SU-DHL-6 (cell line): ENCODE data around the gene FAM110A.

Experiments used
- H2AFZ ChIP-seq: fragments of 200-600 bp; sonication (generic); 2 replicates; pipeline ENCODE4 v1.6.1; 2014; ENCODE audit warnings: low read depth, mild to moderate bottlenecking, moderate library complexity, mixed read lengths, antibody characterized with exemption, low read length; ENCODE audit not compliant: severe bottlenecking
- H3F3A ChIP-seq: fragments of 200-600 bp; shearing (Covaris generic); 2 replicates; pipeline ENCODE4 v1.6.0; 2016; ENCODE audit warnings: antibody characterized with exemption, mild to moderate bottlenecking; ENCODE audit not compliant: insufficient read depth
- H3K27ac ChIP-seq: fragments of 200-600 bp; sonication (generic); 2 replicates; pipeline ENCODE4 v1.5.1; 2016; ENCODE audit warnings: low read depth, mild to moderate bottlenecking, low read length, moderate library complexity, mixed read lengths
- H3K27me3 ChIP-seq: fragments of 200-600 bp; sonication (generic), shearing (Covaris generic); 2 replicates; pipeline ENCODE4 v1.6.0; 2014; ENCODE audit warnings: mild to moderate bottlenecking, low read length
- H3K36me3 ChIP-seq: fragments of 200-600 bp; sonication (generic); 2 replicates; pipeline ENCODE4 v1.6.1; 2014; ENCODE audit warnings: mild to moderate bottlenecking, low read length, mixed read lengths
- H3K4me2 ChIP-seq: fragments of 300-600, 200-600 bp; shearing (Covaris generic), sonication (generic); 2 replicates; pipeline ENCODE4 v1.6.0; 2014; ENCODE audit warnings: low read length, low read depth, mild to moderate bottlenecking; ENCODE audit not compliant: poor library complexity, severe bottlenecking
- H3K4me3 ChIP-seq: fragments of 200-600 bp; sonication (generic); 2 replicates; pipeline ENCODE4 v1.5.1; 2014; ENCODE audit warnings: antibody characterized with exemption, low read length, mild to moderate bottlenecking, mixed read lengths; ENCODE audit not compliant: insufficient read depth, poor library complexity, severe bottlenecking
- H3K79me2 ChIP-seq: fragments of 200-600 bp; sonication (generic); 2 replicates; pipeline ENCODE4 v1.6.1; 2014; ENCODE audit warnings: mild to moderate bottlenecking, low read length, moderate library complexity; ENCODE audit not compliant: insufficient read depth
- H3K9ac ChIP-seq: fragments of 200-600 bp; sonication (generic); 2 replicates; pipeline ENCODE4 v1.7.0; 2014; ENCODE audit warnings: mild to moderate bottlenecking, low read length
- H3K9me2 ChIP-seq: fragments of 200-600 bp; sonication (generic); replicated peaks from 2 replicates; pipeline ENCODE4 v1.6.1; 2014; ENCODE audit warnings: low read length; ENCODE audit not compliant: insufficient read depth
- H3K9me3 ChIP-seq: fragments of 200-600 bp; sonication (generic); 2 replicates; pipeline ENCODE4 v1.6.1; 2014; ENCODE audit warnings: low read length, mixed read lengths; ENCODE audit not compliant: insufficient read depth
- H4K20me1 ChIP-seq: fragments of 200-600 bp; sonication (generic); 2 replicates; pipeline ENCODE4 v1.6.1; 2014; ENCODE audit warnings: low read depth, mild to moderate bottlenecking, antibody characterized with exemption, low read length, moderate library complexity, mixed read lengths
- EZH2phosphoT487 ChIP-seq: fragments of 200-600 bp; sonication (generic), shearing (Covaris generic); conservative IDR thresholded peaks from 2 replicates; pipeline ENCODE4 v1.6.1; 2018; ENCODE audit warnings: mild to moderate bottlenecking, antibody characterized with exemption, low read length, moderate library complexity, mixed read lengths
- TF ChIP-seq, protein P1 (sequence below): fragments of 200-600 bp; sonication (generic); IDR thresholded peaks from one replicate; pipeline ENCODE4 v1.5.1; 2017; ENCODE audit warnings: antibody characterized with exemption, mild to moderate bottlenecking, low read length, moderate library complexity; ENCODE audit not compliant: insufficient read depth, poor library complexity, severe bottlenecking

FAM110A gene

DNA sequence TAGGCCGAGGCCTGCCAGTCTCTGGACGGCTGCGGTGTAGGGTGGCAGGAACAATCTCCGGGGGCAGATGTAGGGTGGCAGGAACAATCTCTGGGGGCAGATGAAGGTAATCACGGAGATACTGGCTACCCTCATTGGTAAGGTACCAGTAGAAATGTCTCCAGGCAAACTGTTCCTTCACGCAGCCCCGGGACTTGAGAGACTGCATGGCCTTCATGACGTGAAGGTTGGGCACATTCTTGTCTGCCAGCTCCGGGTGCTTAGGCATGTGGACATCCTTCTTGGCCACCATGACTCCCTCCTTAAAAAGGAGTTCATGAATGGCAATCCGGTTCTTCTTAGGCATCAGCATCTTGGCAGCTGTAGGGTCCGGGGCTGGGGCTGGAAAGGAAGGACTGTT is 6.1 kb downstream of the FAM110A start:
- no peak overlapping the region for H3K4me3 ChIP-seq
- no peaks in the 10 kb centered on the region for H3K36me3 ChIP-seq
- H3K9me3 ChIP-seq = no peaks in the 10 kb centered on the region
- no peak overlapping the region for H3K9ac ChIP-seq
- H3K27ac ChIP-seq = no peak overlapping the region
- H4K20me1 ChIP-seq = no peaks in the 10 kb centered on the region
- peaks cover 5% of the 10 kb centered on the region; the same call in 1 of the 2 replicates for H3K79me2 ChIP-seq
- H3K4me2 ChIP-seq = no peak overlapping the region
- H3F3A ChIP-seq = no peaks in the 10 kb centered on the region
- H2AFZ ChIP-seq = no peak overlapping the region
- TF ChIP-seq, protein P1, sequence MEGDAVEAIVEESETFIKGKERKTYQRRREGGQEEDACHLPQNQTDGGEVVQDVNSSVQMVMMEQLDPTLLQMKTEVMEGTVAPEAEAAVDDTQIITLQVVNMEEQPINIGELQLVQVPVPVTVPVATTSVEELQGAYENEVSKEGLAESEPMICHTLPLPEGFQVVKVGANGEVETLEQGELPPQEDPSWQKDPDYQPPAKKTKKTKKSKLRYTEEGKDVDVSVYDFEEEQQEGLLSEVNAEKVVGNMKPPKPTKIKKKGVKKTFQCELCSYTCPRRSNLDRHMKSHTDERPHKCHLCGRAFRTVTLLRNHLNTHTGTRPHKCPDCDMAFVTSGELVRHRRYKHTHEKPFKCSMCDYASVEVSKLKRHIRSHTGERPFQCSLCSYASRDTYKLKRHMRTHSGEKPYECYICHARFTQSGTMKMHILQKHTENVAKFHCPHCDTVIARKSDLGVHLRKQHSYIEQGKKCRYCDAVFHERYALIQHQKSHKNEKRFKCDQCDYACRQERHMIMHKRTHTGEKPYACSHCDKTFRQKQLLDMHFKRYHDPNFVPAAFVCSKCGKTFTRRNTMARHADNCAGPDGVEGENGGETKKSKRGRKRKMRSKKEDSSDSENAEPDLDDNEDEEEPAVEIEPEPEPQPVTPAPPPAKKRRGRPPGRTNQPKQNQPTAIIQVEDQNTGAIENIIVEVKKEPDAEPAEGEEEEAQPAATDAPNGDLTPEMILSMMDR = no peak
- TF ChIP-seq EZH2phosphoT487 = no peak
- no peaks in the 10 kb centered on the region for H3K27me3 ChIP-seq
- no peaks in the 10 kb centered on the region for H3K9me2 ChIP-seq

DNA sequence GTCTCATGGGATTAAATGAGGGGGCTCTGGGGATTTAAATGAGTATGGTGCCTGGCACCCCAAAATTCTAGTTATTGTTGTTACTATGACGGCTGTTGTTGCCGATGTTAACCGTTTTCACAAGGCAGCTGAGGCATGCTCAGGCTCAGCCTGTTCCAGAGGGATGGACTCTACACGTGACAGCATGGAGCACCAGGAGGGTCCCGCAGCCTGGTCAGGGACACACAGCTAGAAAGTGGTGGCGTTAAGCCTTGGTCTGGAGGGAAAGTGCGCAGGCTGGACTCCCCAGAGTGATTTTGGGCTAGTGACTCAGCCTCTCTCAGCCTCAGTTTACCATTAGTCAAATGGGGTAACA is 7.0 kb downstream of the FAM110A start:
- no peak overlapping the region for H3K9ac ChIP-seq
- no peak overlapping the region for H3K27ac ChIP-seq
- TF ChIP-seq, protein P1 = no peak
- no peak for TF ChIP-seq EZH2phosphoT487
- H2AFZ ChIP-seq = no peak overlapping the region
- no peak overlapping the region for H3K4me3 ChIP-seq
- H3K27me3 ChIP-seq = no peaks in the 10 kb centered on the region
- no peaks in the 10 kb centered on the region for H3F3A ChIP-seq
- H3K9me3 ChIP-seq = no peaks in the 10 kb centered on the region
- H3K4me2 ChIP-seq = no peak overlapping the region
- no peaks in the 10 kb centered on the region for H3K36me3 ChIP-seq
- no peaks in the 10 kb centered on the region for H3K9me2 ChIP-seq
- H3K79me2 ChIP-seq = peaks cover 4% of the 10 kb centered on the region; the same call in 1 of the 2 replicates
- H4K20me1 ChIP-seq = no peaks in the 10 kb centered on the region

DNA sequence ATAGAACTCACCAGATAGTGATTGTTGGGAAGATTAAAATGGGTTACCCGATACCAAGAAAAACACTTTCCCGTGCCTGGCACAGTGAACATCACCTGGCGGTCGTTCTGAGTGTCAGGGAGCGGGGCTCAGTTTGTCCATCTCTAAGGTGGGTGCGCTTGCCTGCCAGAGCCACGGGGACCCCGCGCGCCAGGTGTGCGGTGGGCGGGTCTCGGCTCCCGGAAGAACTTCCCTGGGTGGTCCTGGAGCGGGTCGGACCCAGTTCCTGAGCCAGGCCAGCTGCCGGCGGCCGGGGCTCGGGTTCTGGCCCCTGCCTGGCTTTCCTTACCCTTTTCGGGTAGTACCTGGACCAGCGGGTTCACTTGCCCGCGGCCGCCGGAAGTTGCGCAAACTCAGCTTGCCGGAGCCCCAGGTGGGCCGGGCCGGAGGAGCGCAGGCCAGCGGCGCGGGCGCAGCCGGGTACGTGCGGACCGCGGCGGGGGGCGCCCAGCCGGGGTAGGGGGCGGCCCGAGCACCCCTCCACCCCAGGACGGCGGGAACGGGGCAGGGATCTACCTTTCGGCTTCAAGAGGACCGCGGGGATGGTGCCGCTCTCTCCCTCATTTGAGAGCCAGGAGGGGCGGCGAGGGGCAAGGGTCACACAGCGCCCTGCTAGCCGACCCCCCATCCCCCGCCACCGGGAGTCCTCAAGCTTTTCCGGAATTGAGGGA is 7.5 kb downstream of the FAM110A start:
- Histone ChIP-seq H3K27ac (no peak overlapping the region), H3K9me3 (no peaks in the 10 kb centered on the region), H4K20me1 (no peaks in the 10 kb centered on the region), H3K36me3 (no peaks in the 10 kb centered on the region), H3K4me3 (no peak overlapping the region), H3K9ac (no peak overlapping the region), H3K9me2 (no peaks in the 10 kb centered on the region), H2AFZ (no peak overlapping the region), H3K4me2 (no peak overlapping the region), H3K27me3 (no peaks in the 10 kb centered on the region), H3F3A (no peaks in the 10 kb centered on the region), H3K79me2 (no peaks in the 10 kb centered on the region)
- TF ChIP-seq, protein P1 = no peak
- TF ChIP-seq EZH2phosphoT487 = no peak
